Heart left ventricle (tissue), 13 donors: ENCODE data around the gene PPARG.

Source experiments
- CTCF ChIP-seq, 12 donors: fragments of 200-600 bp; sonication (generic) in 4 of 12; IDR thresholded peaks; one replicate each; pipeline versions ENCODE4 v1.5.0 to v1.8.0; 2018 to 2022; ENCODE audit warnings: antibody characterized with exemption in 12 of 12, mild to moderate bottlenecking in 5 of 12
- POLR2A ChIP-seq, 2 donors: fragments of 450-650 bp; IDR thresholded peaks; one replicate each; pipeline ENCODE4 v1.6.1; 2017; ENCODE audit warnings: antibody characterized with exemption in 2 of 2, mild to moderate bottlenecking in 2 of 2, moderate library complexity in 2 of 2
- donor health status: ischemic (EF 13 %, LVEDD 7.1; RV severe dilation, severe dysfunction).
- donor health status: DM: no; HTN: yes; CAD: no.
- donor health status: DM: no; HTN: no; CAD: no.
- donor health status: ischemic (EF 25% LVEDD 6.9; RV normal size, moderate dysfunction).
- donor health status: ischemic (EF 25% LVEDD 5.7; RV mildly dilated, moderate dysfunction).
- donor health status: ischemic (EF 35%, LVEDD 5.7; RV mildly dilated, moderate dysfunction).
- donor health status: nonischemic (EF 11% LVEDD 7.7; RV severe dilation, severe dysfunction).
- donor health status: DM: yes; HTN: yes; CAD: no.
- donor health status: PGD.
- donor health status: ischemic (EF 29% LVEDD 5.4; RV normal size, mild dysfunction).
- donor health status: nonischemic (EF 23%, LVEDD 6.1; RV moderate dilation, normal function).

- no peak for TF ChIP-seq POLR2A (IDR thresholded peaks at IDR 0.05)
- TF ChIP-seq CTCF (IDR thresholded peaks at IDR 0.05), result no peak
Observed at GRCh38 chr3:12465151-12465835, 176.4 kb downstream of the PPARG start.
